Nephron (organoid): Measurements from ENCODE around the gene MRTFA.

Experiments used
- H3K27ac Mint-ChIP-seq, 3 experiments: 2 replicates each; pipeline ENCODE4 v1.8.0; 2020; ENCODE audit warnings: mixed read lengths in 3 of 3, mild to moderate bottlenecking in 2 of 3, moderate library complexity in 1 of 3
- H3K27me3 Mint-ChIP-seq: 2 replicates; pipeline ENCODE4 v1.8.0; 2021; ENCODE audit warnings: low read depth, mild to moderate bottlenecking, moderate library complexity, mixed read lengths
- H3K36me3 Mint-ChIP-seq: 2 replicates; pipeline ENCODE4 v1.8.0; 2020; ENCODE audit warnings: low read depth, mixed read lengths
- H3K4me1 Mint-ChIP-seq: 2 replicates; pipeline ENCODE4 v1.8.0; 2020; ENCODE audit warnings: mixed read lengths
- H3K4me3 Mint-ChIP-seq, 3 experiments: 2 replicates each; pipeline ENCODE4 v1.8.0; 2020; ENCODE audit warnings: mild to moderate bottlenecking in 3 of 3, mixed read lengths in 3 of 3, moderate library complexity in 2 of 3
- H3K9me3 Mint-ChIP-seq: 2 replicates; pipeline ENCODE4 v1.8.0; 2020; ENCODE audit warnings: mixed read lengths
- TF ChIP-seq, protein P1 (sequence below), 3 experiments: fragments of 200-600 bp; sonication (generic); IDR thresholded peaks; one replicate each; pipeline ENCODE4 v1.5.0; 2021; ENCODE audit warnings: antibody characterized with exemption in 3 of 3; ENCODE audit not compliant: unreplicated experiment in 3 of 3

MRTFA gene

DNA sequence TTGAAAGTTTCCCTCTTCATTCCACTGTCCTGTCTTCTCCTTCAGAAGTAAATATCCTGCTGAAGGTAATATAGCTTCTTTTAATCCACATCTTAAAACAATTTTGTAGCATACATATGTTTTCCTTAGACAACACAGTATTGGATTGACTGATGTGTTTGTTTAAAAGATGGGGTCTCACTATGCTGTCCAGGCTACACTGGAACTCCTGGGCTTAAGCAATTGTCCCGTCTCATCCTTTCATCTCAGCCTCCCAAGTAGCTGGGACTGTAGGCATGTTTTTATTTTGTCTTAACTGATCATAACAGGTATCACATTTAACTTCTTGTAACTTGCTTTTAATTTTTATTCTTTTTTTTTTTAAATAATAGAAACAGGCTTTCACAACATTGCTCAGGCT, 55.9 kb downstream of the MRTFA start:
- H3K27me3 Mint-ChIP-seq: no peaks in the 10 kb centered on the region
- no peak overlapping the region for H3K4me3 Mint-ChIP-seq
- peaks cover 4% of the 10 kb centered on the region for H3K9me3 Mint-ChIP-seq
- H3K36me3 Mint-ChIP-seq: peaks cover 34% of the 10 kb centered on the region
- peaks cover 5% of the 10 kb centered on the region for H3K4me1 Mint-ChIP-seq
- TF ChIP-seq, protein P1, sequence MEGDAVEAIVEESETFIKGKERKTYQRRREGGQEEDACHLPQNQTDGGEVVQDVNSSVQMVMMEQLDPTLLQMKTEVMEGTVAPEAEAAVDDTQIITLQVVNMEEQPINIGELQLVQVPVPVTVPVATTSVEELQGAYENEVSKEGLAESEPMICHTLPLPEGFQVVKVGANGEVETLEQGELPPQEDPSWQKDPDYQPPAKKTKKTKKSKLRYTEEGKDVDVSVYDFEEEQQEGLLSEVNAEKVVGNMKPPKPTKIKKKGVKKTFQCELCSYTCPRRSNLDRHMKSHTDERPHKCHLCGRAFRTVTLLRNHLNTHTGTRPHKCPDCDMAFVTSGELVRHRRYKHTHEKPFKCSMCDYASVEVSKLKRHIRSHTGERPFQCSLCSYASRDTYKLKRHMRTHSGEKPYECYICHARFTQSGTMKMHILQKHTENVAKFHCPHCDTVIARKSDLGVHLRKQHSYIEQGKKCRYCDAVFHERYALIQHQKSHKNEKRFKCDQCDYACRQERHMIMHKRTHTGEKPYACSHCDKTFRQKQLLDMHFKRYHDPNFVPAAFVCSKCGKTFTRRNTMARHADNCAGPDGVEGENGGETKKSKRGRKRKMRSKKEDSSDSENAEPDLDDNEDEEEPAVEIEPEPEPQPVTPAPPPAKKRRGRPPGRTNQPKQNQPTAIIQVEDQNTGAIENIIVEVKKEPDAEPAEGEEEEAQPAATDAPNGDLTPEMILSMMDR (IDR thresholded peaks at IDR 0.05; ENCODE audit: unreplicated experiment in 3 of 3): no peak
- H3K27ac Mint-ChIP-seq: no peak overlapping the region

DNA sequence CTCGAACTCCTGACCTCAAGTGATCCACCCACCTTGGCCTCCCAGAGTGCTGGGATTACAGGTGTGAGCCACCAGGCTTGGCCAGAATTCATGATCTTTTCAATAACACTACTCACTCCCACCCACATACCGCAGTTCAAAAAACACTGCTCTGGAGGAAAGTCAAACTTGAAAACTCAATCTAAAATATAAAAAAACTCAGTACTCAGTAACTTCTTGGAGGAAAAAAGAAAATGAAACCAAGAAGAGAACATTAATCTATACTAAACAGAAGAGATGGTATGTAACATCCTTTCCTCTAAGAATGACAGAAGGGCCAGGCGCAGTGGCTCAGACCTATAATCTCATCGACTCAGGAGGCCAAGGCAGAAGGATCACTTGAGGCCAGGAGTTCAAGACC, 58.3 kb downstream of the MRTFA start:
- Mint-ChIP-seq H3K9me3 (peaks cover 2% of the 10 kb centered on the region), H3K27ac (no peak overlapping the region), H3K36me3 (peaks cover 13% of the 10 kb centered on the region), H3K4me1 (no peaks in the 10 kb centered on the region), H3K4me3 (no peak overlapping the region), H3K27me3 (no peaks in the 10 kb centered on the region)
- TF ChIP-seq, protein P1 (IDR thresholded peaks at IDR 0.05; ENCODE audit: unreplicated experiment in 3 of 3): no peak

DNA sequence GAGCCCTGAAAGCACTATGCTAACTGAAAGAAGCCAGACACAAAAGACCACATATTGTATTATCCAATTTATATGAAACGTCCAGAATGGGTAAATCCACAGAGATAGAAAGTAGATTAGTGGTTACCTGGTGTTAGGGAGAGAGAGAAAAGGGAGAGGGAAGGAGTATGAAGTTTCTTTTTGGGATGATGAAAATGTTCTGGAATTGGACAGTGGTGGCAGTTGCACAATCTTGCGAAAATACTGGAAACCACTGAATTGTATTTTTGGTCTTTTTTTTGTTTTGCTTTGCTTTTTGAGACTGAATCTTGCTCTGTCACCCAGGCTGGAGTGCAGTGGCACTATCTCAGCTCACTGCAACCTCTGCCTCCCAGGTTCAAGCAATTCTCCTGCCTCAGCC, 63.5 kb downstream of the MRTFA start:
- peaks cover 28% of the 10 kb centered on the region for H3K9me3 Mint-ChIP-seq
- H3K27me3 Mint-ChIP-seq: no peaks in the 10 kb centered on the region

DNA sequence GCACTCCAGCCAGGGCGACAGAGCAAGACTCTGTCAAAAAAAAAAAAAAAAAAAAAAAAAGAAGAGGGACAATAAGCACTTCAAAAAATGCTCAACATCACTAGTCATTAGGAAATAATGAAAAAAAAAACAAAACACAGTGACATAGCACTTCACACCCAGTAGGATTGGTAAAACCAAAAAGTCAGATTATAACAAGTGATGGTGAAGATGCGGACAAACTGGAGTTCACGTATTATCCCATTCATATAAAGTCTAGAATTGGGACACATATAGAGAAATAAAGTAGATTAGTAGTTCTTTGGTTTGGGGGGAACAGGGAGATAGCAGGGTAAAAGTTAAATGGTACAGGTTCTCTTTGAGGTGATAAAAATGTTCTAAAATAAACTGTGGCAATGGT, 64.6 kb downstream of the MRTFA start:
- Mint-ChIP-seq H3K4me1 (no peaks in the 10 kb centered on the region), H3K36me3 (peaks cover 36% of the 10 kb centered on the region), H3K9me3 (peaks cover 28% of the 10 kb centered on the region), H3K27me3 (no peaks in the 10 kb centered on the region), H3K27ac (no peak overlapping the region), H3K4me3 (no peak overlapping the region)
- TF ChIP-seq, protein P1 (IDR thresholded peaks at IDR 0.05; ENCODE audit: unreplicated experiment in 3 of 3): no peak

More for the DNA sequence above, 63.5 kb downstream of the MRTFA start:
- Mint-ChIP-seq H3K4me1 (no peaks in the 10 kb centered on the region), H3K4me3 (no peak overlapping the region), H3K27ac (no peak overlapping the region), H3K36me3 (peaks cover 36% of the 10 kb centered on the region)
- TF ChIP-seq, protein P1 (IDR thresholded peaks at IDR 0.05; ENCODE audit: unreplicated experiment in 3 of 3): no peak

DNA sequence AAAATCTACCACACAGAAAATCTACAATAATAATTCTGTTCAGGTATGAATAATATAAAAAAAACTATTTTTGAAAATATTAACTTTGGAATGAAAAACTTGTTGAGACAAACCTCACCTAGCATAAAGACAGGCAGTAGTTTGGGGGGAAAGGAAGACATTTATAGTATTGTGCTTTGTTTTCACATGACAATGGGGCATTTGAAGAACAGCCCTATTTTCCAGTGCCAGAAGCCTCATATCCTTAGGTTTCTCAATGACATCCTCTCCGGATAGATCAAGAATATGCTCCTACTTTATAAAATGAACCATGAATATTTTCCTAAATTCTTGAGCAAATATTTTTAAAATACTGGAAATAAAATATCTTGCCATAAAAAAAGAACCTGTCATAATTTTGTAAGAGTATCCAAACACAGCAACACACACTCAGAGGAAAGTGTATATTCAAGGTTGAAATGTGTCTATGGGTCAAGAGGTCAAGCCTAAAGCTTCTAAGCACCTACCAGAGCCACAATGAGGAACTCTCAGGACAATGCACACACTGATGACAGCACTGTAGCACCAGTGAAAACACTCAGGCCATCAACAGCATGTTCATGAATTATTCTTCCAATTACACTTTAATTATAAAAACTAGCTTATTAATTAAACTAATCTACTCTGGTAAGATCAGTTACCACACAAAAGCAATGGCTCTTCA, 68.7 kb downstream of the MRTFA start:
- TF ChIP-seq, protein P1 (IDR thresholded peaks at IDR 0.05; ENCODE audit: unreplicated experiment in 3 of 3): no peak
- H3K4me3 Mint-ChIP-seq: no peak overlapping the region

DNA sequence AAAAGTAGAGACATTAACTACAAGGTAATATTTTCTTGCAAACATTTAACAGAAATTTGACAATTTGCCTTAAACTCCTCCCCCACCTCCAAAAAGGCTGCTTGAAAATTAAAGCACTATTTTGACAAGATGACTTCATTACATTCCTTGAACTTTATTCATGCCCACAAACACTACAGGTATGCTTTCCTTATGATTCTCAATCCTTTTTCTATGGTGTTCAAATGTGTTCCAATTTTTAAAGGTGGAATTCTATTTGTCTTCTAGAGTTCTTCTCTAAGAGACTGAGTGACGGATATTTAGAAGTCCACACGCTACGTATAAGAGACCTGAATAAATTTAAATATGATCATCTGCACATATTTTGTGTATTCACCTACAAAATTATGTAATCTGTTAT, 69.4 kb downstream of the MRTFA start:
- Mint-ChIP-seq H3K4me1 (no peaks in the 10 kb centered on the region), H3K27ac (no peak overlapping the region), H3K9me3 (peaks cover 19% of the 10 kb centered on the region), H3K4me3 (no peak overlapping the region), H3K36me3 (peaks cover 33% of the 10 kb centered on the region), H3K27me3 (no peaks in the 10 kb centered on the region)
- TF ChIP-seq, protein P1 (IDR thresholded peaks at IDR 0.05; ENCODE audit: unreplicated experiment in 3 of 3): no peak

More for the DNA sequence above, 68.7 kb downstream of the MRTFA start:
- Mint-ChIP-seq H3K27ac (no peak overlapping the region), H3K4me1 (no peaks in the 10 kb centered on the region), H3K36me3 (peaks cover 40% of the 10 kb centered on the region), H3K27me3 (no peaks in the 10 kb centered on the region), H3K9me3 (peaks cover 26% of the 10 kb centered on the region)
